Natural killer cell (primary cell): Measurements from ENCODE around the gene ARL14EP. TPM values are rescaled to one million over a fixed set of nuclear protein-coding genes. Genes with fewer than 3 reads are reported as not detected.
A peak's percentile ranks its signal among the peaks of the same experiment; 100 is the strongest.

ENCODE experiments used
- ATAC-seq, 3 donors: fragments of 150-1000 bp in 2 of 3; fragments of 200-7000 bp in 1 of 3; cut with Tn5 transposase; 1 replicate in 1 of 3; 2 replicates in 2 of 3; pipeline ENCODE4 v1.10.0; 2021; ENCODE audit warnings: mild to moderate bottlenecking in 2 of 3, moderate library complexity in 2 of 3
- DNase-seq, 2 donors: peaks; one replicate each; pipeline versions ENCODE4 v3.0.0 to v3.0.0-alpha.2; 2013 to 2021; ENCODE audit warnings: mixed read lengths in 1 of 2
- H3K27ac ChIP-seq: one replicate; pipeline ENCODE4 v1.5.1; 2013; ENCODE audit warnings: mild to moderate bottlenecking, low read length
- H3K27me3 ChIP-seq: one replicate; pipeline ENCODE4 v1.6.1; 2013; ENCODE audit warnings: low read length; ENCODE audit not compliant: control insufficient read depth, insufficient read depth
- H3K36me3 ChIP-seq: one replicate; pipeline ENCODE4 v1.6.1; 2013; ENCODE audit warnings: low read length; ENCODE audit not compliant: control insufficient read depth, insufficient read depth
- H3K4me1 ChIP-seq: one replicate; pipeline ENCODE4 v1.6.1; 2013; ENCODE audit warnings: low read length; ENCODE audit not compliant: control insufficient read depth, insufficient read depth
- H3K4me3 ChIP-seq: one replicate; pipeline ENCODE4 v1.5.1; 2013; ENCODE audit warnings: low read length
- H3K9me3 ChIP-seq: one replicate; pipeline ENCODE4 v1.6.1; 2013; ENCODE audit warnings: low read length; ENCODE audit not compliant: control insufficient read depth, insufficient read depth
- H3K27ac Mint-ChIP-seq, 2 donors: one replicate each; pipeline ENCODE4 v1.8.0; 2022; ENCODE audit warnings: mild to moderate bottlenecking in 2 of 2, mixed read lengths in 2 of 2, moderate library complexity in 1 of 2
- H3K27me3 Mint-ChIP-seq, 2 donors: one replicate each; pipeline ENCODE4 v1.8.0; 2022; ENCODE audit warnings: low read depth in 2 of 2, mixed read lengths in 2 of 2
- H3K36me3 Mint-ChIP-seq: one replicate; pipeline ENCODE4 v1.8.0; 2022; ENCODE audit warnings: mixed read lengths
- H3K4me1 Mint-ChIP-seq, 2 donors: one replicate each; pipeline ENCODE4 v1.8.0; 2022; ENCODE audit warnings: mixed read lengths in 2 of 2
- H3K4me3 Mint-ChIP-seq: one replicate; pipeline ENCODE4 v1.8.0; 2022; ENCODE audit warnings: mild to moderate bottlenecking, moderate library complexity, mixed read lengths
- H3K9me3 Mint-ChIP-seq, 2 donors: one replicate each; pipeline ENCODE4 v1.8.0; 2022; ENCODE audit warnings: mixed read lengths in 2 of 2
- WGBS: methylation state at CpG from one replicate; pipeline ENCODE4 v1.1.7; 2013; ENCODE audit warnings: missing lambda C conversion rate; ENCODE audit not compliant: insufficient coverage; 5-methylcytosine and 5-hydroxymethylcytosine counted together
- intact Hi-C: fragments of 100-400 bp; cut with micrococcal nuclease; formaldehyde crosslinking; loops from one replicate; pipeline ENCODE4 v1.14.2; 2022
- total RNA-seq, 4 donors: library from RNA; stranded (reverse); fragments of 120-200 nt in 1 of 4; gene quantifications; one replicate each; pipeline versions ENCODE4 v1.2.3 to v1.2.4, GENCODE V29; 2013 to 2022
- TF ChIP-seq, protein P1 (sequence below): fragments of 200-600 bp; IDR thresholded peaks from one replicate; pipeline ENCODE4 v1.8.0; 2022; ENCODE audit warnings: antibody characterized with exemption

Gene ARL14EP
- total RNA-seq, 3 donors from 2014 or later (not counting 1 experiment from before 2014, with no cell fraction given), result 22.7 to 41.9 (median 22.8) TPM

DNA sequence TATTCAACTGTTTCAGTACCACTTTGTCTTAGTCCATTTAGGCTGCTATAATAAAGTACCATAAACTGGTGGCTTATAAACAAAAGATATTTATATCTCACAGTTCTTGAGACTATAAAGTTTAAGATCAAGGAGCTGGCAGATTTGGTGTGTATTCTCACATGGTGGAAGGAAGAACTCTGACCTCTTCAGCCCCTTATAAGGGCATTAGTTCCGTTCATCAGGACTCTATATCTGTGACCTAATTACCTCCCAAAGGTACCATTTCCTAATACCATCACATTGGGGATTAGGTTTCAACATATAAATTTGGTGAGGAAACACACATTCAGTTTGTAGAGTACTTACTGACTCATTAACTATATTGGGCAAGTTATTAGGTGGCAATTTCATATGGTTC is 10.7 kb upstream of the ARL14EP start:
- H3K27me3 Mint-ChIP-seq, result peaks cover 0 to 5% of the 10 kb centered on the region in 2 donors
- intact Hi-C loops, result no loop called here
- no peak for DNase-seq

GRCh38 chr11:30313580-30313979 is 9.3 kb upstream of the ARL14EP start:
- Mint-ChIP-seq H3K27me3 (peaks cover 0 to 6% of the 10 kb centered on the region in 2 donors), H3K9me3 (no peaks in the 10 kb centered on the region), H3K4me1 (peaks cover 9 to 14% of the 10 kb centered on the region in 2 donors), H3K27ac (no peak overlapping the region), H3K4me3 (no peak overlapping the region), H3K36me3 (no peaks in the 10 kb centered on the region)
- no peaks in the 10 kb centered on the region for H3K9me3 ChIP-seq
- no peak overlapping the region for H3K27ac ChIP-seq
- ATAC-seq (no peak), DNase-seq (no peak)
- H3K4me3 ChIP-seq, result no peak overlapping the region
- TF ChIP-seq, protein P1, sequence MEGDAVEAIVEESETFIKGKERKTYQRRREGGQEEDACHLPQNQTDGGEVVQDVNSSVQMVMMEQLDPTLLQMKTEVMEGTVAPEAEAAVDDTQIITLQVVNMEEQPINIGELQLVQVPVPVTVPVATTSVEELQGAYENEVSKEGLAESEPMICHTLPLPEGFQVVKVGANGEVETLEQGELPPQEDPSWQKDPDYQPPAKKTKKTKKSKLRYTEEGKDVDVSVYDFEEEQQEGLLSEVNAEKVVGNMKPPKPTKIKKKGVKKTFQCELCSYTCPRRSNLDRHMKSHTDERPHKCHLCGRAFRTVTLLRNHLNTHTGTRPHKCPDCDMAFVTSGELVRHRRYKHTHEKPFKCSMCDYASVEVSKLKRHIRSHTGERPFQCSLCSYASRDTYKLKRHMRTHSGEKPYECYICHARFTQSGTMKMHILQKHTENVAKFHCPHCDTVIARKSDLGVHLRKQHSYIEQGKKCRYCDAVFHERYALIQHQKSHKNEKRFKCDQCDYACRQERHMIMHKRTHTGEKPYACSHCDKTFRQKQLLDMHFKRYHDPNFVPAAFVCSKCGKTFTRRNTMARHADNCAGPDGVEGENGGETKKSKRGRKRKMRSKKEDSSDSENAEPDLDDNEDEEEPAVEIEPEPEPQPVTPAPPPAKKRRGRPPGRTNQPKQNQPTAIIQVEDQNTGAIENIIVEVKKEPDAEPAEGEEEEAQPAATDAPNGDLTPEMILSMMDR, result no peak
- H3K4me1 ChIP-seq, result no peaks in the 10 kb centered on the region
- intact Hi-C loops, result no loop called here
- no peaks in the 10 kb centered on the region for H3K36me3 ChIP-seq
- WGBS, result 85% methylated on average over 2 of the region's 2 CpGs
- H3K27me3 ChIP-seq, result no peaks in the 10 kb centered on the region

More for the DNA sequence above, 10.7 kb upstream of the ARL14EP start:
- H3K27ac Mint-ChIP-seq, result no peak overlapping the region
- H3K4me1 Mint-ChIP-seq, result peaks cover 5 to 9% of the 10 kb centered on the region in 2 donors
- no peaks in the 10 kb centered on the region for H3K36me3 Mint-ChIP-seq
- no peak overlapping the region for H3K4me3 ChIP-seq
- no peaks in the 10 kb centered on the region for H3K4me1 ChIP-seq
- H3K27ac ChIP-seq, result no peak overlapping the region
- TF ChIP-seq, protein P1, result no peak
- no peaks in the 10 kb centered on the region for H3K36me3 ChIP-seq
- no peaks in the 10 kb centered on the region for H3K9me3 ChIP-seq
- WGBS, result no CpG with 5 or more reads among the region's 1 CpG
- H3K4me3 Mint-ChIP-seq, result no peak overlapping the region
- no peaks in the 10 kb centered on the region for H3K27me3 ChIP-seq
- ATAC-seq, result no peak
- no peaks in the 10 kb centered on the region for H3K9me3 Mint-ChIP-seq

GRCh38 chr11:30314625-30315024 is 8.3 kb upstream of the ARL14EP start:
- no peak overlapping the region for H3K27ac Mint-ChIP-seq
- H3K4me3 Mint-ChIP-seq, result no peak overlapping the region
- no peaks in the 10 kb centered on the region for H3K9me3 Mint-ChIP-seq
- H3K36me3 ChIP-seq, result no peaks in the 10 kb centered on the region
- H3K27ac ChIP-seq, result no peak overlapping the region
- no peak for DNase-seq
- H3K36me3 Mint-ChIP-seq, result no peaks in the 10 kb centered on the region
- H3K4me1 Mint-ChIP-seq, result peaks cover 9 to 14% of the 10 kb centered on the region in 2 donors
- peaks cover 0 to 3% of the 10 kb centered on the region in 2 donors for H3K27me3 Mint-ChIP-seq
- H3K4me1 ChIP-seq, result no peaks in the 10 kb centered on the region
- H3K4me3 ChIP-seq, result no peak overlapping the region
- TF ChIP-seq, protein P1, result peak; percentile 35
- intact Hi-C loops, result no loop called here
- no peaks in the 10 kb centered on the region for H3K9me3 ChIP-seq
- no peaks in the 10 kb centered on the region for H3K27me3 ChIP-seq
- no peak for ATAC-seq

DNA sequence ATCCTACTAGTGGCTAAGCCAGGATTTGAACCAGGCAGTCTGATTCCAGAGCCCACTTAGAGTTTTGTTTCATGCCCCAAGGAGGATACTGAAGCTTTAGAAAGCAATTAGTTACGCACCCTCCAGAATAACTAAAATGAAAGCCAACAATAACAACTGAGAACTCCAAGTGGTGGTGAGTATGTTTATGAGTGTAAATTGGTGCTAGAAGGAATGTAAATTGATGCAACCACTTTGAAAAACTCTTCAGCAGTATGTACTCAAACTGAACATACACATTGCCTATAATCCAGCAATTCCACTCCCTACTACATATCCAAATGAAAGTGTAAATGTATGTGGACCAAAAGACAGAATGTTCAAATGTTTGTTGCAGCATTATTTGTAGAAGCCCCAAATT is 6.7 kb upstream of the ARL14EP start:
- H3K9me3 ChIP-seq, result no peaks in the 10 kb centered on the region
- no CpG with 5 or more reads among the region's 1 CpG for WGBS
- no peak overlapping the region for H3K27ac ChIP-seq
- DNase-seq (no peak), ATAC-seq (no peak)
- no peaks in the 10 kb centered on the region for H3K36me3 Mint-ChIP-seq
- peaks cover 9 to 14% of the 10 kb centered on the region in 2 donors for H3K4me1 Mint-ChIP-seq
- H3K27me3 ChIP-seq, result no peaks in the 10 kb centered on the region
- TF ChIP-seq, protein P1, result no peak
- no peak overlapping the region for H3K4me3 ChIP-seq
- peaks cover 0 to 3% of the 10 kb centered on the region in 2 donors for H3K27me3 Mint-ChIP-seq
- H3K36me3 ChIP-seq, result no peaks in the 10 kb centered on the region
- no peaks in the 10 kb centered on the region for H3K4me1 ChIP-seq
- H3K4me3 Mint-ChIP-seq, result no peak overlapping the region
- H3K9me3 Mint-ChIP-seq, result no peaks in the 10 kb centered on the region
- no peak overlapping the region for H3K27ac Mint-ChIP-seq
- intact Hi-C loops, result no loop called here
